Hematopoietic multipotent progenitor cell treated with erythropoietin and hydrocortisone succinate and interleukin-3 and kit ligand, for 17 days (in vitro differentiated cells): ENCODE results near the gene EEF1AKMT3.

ENCODE experiments used
- DNase-seq: peaks from one replicate; pipeline ENCODE4 v3.0.0-alpha.2; 2015; ENCODE audit warnings: low spot score

EEF1AKMT3 gene

GRCh38 chr12:57735198-57735855 is 37.1 kb upstream of the EEF1AKMT3 start:
- no peak for DNase-seq

DNA sequence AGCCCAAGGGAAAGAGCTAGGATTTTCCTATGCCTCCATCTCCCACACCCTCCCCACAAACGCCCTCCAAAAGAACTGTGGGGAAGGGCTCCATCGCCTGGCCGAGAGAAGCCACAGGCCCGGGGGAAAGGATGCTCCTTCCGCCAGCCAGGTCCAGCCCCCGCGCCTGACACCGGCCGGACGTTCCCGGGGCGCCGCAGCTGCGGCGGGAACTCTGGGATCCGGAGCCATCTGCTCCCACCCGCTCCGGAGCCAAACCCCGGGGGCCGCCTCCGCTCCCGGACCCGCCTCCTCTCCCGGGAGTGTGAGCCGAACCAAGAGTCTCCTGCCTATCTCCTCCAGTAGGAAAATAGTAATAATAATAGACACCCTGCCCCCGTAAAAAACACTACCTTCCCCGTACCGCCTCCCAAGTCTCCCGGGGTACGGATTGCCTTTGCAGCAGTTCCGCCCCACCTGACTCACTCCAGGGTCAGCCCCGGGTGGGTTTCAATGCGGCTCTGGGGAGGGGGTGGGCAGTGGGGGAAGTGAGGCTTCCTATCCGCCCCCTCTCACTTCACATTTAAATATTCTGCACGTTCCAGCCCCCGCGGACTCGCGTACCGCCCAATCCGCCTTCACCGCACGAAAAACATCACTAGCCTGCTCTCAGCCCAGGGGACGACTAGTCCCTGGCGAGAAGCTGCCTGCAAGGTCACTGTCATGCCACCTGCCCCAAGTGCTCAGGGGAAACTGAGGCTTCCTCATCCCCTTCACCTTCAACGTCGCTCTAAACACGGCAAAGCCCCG is 36.3 kb upstream of the EEF1AKMT3 start:
- no peak for DNase-seq

GRCh38 chr12:57736741-57737466 is 35.5 kb upstream of the EEF1AKMT3 start:
- DNase-seq: no peak

DNA sequence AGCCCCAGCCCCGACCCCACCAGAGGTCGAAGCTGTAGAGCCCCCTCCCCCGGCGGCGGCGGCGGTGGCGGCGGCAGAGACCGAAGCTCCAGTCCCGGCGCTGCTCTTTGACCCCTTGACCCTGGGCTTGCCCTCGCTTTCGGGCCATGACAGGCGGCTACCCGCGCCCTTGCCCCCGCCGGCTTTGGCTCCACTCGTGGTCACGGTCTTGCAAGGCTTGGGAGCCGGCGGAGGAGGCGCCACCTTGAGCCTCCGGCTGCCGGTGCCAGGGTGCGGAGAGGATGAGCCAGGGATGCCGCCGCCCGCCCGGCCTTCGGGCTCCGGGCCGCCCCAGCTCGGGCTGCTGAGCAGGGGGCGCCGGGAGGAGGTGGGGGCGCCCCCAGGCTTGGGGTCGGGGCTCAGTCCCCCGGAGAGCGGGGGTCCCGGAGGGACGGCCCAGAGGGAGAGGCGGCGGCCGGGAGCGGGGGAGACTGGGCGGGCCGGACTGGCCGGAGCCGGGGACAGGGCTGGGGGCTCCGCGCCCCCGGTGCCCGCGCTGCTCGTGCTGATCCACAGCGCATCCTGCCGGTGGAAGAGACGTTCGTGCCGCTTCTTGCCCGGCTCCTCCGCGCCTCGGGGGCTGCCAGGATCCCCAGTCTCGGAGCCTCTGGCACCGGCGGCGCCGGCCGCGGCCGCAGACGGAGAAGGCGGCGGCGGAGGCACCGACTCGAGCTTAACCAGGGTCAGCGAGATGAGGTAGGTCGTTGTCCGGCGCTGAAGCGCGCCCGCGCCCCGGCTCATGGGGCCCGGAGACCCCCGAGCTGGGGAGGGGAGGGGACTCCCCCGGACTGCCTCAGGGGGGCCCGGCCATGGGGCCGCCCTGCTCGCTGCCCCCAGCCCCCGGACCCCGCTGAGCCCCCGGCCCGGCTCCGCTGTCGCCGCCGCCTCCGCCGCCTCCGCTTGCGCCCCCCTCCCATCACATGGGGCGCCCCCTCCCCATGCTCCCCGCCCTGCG is 34.6 kb upstream of the EEF1AKMT3 start:
- no peak for DNase-seq

GRCh38 chr12:57738661-57739237 is 33.7 kb upstream of the EEF1AKMT3 start, which contains the start of gene AGAP2:
TSS of gene AGAP2 (minus strand) at chr12:57738742. CDS start at chr12:57738246, 496 bp downstream.
- DNase-seq: no peak

- no peak for DNase-seq
Observed at GRCh38 chr12:57739387-57739786, 33.0 kb upstream of the EEF1AKMT3 start.

GRCh38 chr12:57739914-57740538 is 32.4 kb upstream of the EEF1AKMT3 start:
- no peak for DNase-seq

DNA sequence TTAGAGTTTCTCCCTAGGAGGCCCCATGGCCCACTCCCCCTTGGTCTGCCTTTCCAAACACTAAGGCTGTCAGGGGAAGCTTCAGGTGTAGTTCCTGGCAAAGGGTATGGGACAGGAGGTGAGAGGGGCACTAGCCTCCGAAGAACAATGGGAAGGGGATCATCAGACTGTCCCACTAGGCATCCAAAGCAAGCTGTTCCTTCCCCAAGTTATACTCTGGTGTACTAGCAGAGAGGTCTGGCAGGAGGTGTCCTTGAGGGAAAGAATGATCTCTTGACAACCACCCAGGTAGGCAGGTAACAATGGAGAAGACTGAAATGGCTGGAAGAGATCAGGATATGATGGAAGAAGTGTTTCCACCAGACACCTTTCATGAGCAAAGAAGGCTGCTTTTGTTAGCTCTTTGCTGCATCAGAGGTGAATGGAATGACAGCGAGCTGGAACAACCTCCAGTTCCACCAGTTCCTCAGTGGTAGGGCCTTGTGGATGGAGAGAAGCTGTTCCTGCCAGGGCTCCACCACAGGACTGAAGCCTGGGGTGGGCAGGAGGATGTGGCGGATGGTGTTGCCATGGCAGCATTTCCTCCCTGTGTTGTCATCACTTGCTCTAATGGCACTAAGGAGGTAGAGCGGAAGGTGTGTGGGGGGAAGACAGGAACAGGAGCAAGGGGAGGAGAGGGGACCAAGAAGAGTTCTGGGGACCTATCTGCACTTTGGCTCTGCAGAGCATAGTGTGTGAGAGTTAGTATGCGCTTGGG is 31.6 kb upstream of the EEF1AKMT3 start:
- DNase-seq: no peak

GRCh38 chr12:57741413-57741789 is 31.0 kb upstream of the EEF1AKMT3 start:
- no peak for DNase-seq

DNA sequence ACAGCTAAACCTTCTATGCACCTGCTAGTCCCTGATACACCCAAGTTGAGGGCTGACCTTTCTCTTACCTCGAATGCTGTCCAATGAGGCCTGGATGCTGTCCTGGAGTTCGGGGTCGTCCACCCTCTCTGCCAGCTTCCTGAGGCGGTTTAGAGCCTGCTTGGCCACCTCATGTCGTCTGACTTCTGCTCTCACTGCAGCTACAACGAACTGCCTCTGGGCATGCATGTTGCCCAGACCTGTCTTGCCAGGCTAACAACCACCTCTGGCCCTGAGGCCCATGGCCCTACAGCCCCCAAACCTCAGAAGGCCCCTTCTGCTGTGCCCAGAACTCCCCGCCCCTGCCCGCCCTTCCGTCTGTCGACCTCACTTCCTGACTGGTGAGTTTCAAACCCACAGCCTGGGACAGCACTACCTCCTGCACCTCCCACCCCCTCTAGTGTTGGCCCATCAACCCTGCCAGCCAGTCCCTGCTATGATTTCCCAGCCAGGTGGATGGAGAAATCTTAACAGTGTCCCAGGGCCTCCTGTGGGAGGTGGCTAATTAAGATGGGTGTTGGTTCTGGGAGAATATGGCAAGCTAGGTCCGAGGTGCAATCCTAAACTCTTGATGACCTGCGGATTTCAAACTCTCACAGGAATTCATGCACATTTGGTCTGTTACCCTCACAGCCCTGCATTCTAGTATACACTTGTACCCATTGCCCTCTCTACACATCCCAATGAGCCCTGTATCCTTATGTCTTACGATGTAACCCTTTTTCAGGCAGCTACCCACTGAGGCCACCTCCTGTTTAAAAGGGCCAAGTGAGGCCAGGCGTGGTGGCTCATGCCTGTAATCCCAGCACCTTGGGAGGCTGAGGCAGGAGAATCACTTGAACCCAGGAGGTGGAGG is 30.3 kb upstream of the EEF1AKMT3 start:
- DNase-seq: peak; percentile 52

GRCh38 chr12:57743769-57744168 is 28.6 kb upstream of the EEF1AKMT3 start:
- no peak for DNase-seq

DNA sequence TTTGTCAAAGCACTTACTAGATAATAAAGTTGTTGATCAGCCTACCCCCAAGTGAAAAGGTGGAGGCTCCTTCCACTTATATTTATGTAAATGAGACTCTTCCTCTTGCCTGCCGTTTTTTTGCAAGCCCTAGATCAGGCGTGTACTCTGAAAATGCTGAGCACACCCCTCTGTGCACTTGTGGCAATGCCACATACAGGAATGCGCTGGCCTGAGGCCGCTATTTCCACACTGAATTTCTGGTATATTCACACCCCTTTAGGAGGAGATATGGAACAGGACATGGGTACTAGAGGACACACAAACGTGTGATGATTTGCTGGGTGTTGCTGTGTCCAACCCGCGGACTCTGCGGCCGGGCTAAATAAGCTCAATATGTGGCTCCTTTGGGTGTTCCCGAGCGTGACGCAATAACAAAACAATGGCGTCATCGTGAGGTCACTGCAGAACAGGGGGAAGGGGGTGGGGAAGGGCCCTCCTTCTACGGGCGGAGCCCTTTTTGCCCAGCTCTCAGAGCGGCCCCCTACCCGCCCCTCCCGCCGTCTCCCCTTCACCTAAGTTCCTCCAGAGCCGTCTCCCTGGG is 28.1 kb upstream of the EEF1AKMT3 start:
- peak; percentile 88 for DNase-seq

GRCh38 chr12:57744777-57745484 is 27.5 kb upstream of the EEF1AKMT3 start, which contains the start of gene TSPAN31:
TSS of gene TSPAN31 (plus strand) at chr12:57745039. CDS start at chr12:57745155, 116 bp downstream.
- DNase-seq: peak; percentile 95

DNA sequence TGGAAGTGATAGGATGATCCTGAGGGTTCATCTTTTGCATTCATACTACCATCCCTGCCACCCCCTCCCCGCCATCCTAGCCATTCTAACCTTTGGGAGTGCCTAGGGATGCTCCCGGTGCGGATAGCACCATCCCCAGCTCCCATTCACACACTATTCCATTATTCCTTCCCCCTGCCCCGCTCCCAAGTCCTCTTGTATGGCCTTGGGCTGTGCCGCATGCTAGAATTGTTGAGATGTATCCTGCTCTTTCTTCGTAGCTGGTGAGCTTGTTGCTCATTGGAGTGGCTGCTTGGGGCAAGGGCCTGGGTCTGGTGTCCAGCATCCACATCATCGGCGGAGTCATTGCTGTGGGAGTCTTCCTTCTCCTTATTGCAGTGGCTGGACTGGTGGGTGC is 26.9 kb upstream of the EEF1AKMT3 start:
- DNase-seq: peak; percentile 13

GRCh38 chr12:57746025-57746424 is 26.4 kb upstream of the EEF1AKMT3 start:
- peak; percentile 10 for DNase-seq

GRCh38 chr12:57749061-57749460 is 23.4 kb upstream of the EEF1AKMT3 start:
- no peak for DNase-seq

DNA sequence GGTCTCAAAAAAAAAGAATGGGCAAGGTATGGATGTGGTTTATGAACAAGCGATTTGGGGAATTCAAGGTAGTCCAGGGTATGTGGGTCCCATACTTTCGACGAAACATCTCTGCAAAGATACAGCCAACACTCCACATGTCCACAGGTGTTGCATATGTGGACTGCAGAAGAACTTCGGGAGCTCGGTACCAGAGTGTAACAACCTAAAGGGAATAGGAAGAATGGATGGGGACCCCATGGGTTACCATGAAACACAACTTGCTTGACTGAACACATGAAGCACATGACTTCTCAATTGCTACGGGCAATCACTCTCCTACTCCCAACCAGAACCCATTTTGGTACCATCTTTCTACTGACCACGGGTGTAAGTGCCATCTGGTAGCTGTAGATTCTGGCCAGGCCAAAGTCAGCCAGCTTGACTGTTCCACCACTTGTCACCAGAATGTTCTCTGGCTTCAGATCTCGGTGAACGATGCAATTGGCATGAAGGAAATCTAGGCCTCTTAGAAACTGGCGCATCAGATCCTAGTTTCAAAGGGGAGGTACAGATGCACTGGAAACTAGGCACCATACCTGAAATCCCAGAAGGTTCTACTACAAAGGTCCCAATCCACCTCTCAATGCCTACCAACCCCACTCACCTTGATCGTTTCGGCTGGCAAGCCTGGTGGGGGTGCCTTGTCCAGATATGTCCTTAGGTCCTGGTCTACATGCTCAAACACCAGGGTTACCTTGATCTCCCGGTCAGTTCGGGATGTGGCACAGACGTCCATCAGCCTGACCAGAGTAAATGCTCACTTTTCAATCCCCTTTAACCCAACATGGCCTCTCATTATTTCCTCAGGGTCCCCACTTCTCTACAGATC is 21.6 kb upstream of the EEF1AKMT3 start:
- peak; percentile 17 for DNase-seq
